ENCODE measurements around the gene XYLT1. TPM values are rescaled to one million over a fixed set of nuclear protein-coding genes. Genes with fewer than 3 reads are reported as not detected.

The XYLT1 gene
- total RNA-seq, 3 donors from 2014 or later (not counting 1 experiment from before 2014, with no cell fraction given), result 40.9 to 55.5 (median 43.8) TPM

DNA sequence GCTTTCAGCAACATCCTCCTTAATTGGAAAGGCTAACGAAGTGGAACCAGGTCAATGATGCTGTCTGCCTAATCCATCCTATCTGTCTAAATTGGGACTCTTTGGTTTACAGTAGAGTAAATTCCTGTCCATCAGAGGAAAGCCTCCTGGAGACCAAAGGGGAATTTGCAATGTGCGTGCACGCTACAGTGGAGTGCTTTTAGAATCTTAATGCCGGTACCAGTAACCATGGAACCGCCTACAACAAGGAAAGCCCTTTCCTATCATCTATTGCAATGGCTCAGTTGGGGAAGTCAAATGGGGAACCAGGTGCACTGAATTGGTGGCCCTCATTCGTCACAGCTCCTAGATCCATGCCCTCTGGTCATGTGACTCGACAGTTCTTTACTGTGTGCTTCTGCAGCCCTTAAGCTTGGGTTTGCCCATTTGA lies 110.1 kb downstream of the XYLT1 start:
- no peaks in the 10 kb centered on the region for H3K27me3 ChIP-seq (ENCODE audit: control insufficient read depth, insufficient read depth, low read length)
- intact Hi-C loops (cut with micrococcal nuclease), result no loop called here
- TF ChIP-seq, protein P1, sequence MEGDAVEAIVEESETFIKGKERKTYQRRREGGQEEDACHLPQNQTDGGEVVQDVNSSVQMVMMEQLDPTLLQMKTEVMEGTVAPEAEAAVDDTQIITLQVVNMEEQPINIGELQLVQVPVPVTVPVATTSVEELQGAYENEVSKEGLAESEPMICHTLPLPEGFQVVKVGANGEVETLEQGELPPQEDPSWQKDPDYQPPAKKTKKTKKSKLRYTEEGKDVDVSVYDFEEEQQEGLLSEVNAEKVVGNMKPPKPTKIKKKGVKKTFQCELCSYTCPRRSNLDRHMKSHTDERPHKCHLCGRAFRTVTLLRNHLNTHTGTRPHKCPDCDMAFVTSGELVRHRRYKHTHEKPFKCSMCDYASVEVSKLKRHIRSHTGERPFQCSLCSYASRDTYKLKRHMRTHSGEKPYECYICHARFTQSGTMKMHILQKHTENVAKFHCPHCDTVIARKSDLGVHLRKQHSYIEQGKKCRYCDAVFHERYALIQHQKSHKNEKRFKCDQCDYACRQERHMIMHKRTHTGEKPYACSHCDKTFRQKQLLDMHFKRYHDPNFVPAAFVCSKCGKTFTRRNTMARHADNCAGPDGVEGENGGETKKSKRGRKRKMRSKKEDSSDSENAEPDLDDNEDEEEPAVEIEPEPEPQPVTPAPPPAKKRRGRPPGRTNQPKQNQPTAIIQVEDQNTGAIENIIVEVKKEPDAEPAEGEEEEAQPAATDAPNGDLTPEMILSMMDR (IDR thresholded peaks at IDR 0.05), result no peak
- DNase-seq, result peak in 1 of 2 donors; percentile 25
- no peaks in the 10 kb centered on the region for H3K9me3 ChIP-seq (ENCODE audit: control insufficient read depth, insufficient read depth, low read length)
- Mint-ChIP-seq H3K4me1 (peaks cover 76 to 77% of the 10 kb centered on the region in 2 donors), H3K4me3 (no peak overlapping the region), H3K36me3 (no peaks in the 10 kb centered on the region), H3K27ac (peak overlapping the region; percentile 35 to 72), H3K9me3 (no peaks in the 10 kb centered on the region), H3K27me3 (ENCODE audit: low read depth in 2 of 2) (no peaks in the 10 kb centered on the region)
- H3K4me3 ChIP-seq (ENCODE audit: low read length), result no peak overlapping the region
- H3K4me1 ChIP-seq (ENCODE audit: control insufficient read depth, insufficient read depth, low read length), result peaks cover 79% of the 10 kb centered on the region
- peak in 1 of 3 donors; percentile 52 for ATAC-seq
- no peaks in the 10 kb centered on the region for H3K36me3 ChIP-seq (ENCODE audit: control insufficient read depth, insufficient read depth, low read length)
- WGBS (ENCODE audit: insufficient coverage), result 79% methylated on average over 7 of the region's 7 CpGs
- H3K27ac ChIP-seq (ENCODE audit: low read length), result peak overlapping the region; percentile 1

- Mint-ChIP-seq H3K27me3 (ENCODE audit: low read depth in 2 of 2) (no peaks in the 10 kb centered on the region), H3K4me1 (peaks cover 68% of the 10 kb centered on the region in 2 donors), H3K36me3 (no peaks in the 10 kb centered on the region), H3K9me3 (no peaks in the 10 kb centered on the region), H3K27ac (peak overlapping the region; percentile 35 to 72), H3K4me3 (peak overlapping the region; percentile 40)
- Histone ChIP-seq H3K4me1 (ENCODE audit: control insufficient read depth, insufficient read depth, low read length) (peaks cover 71% of the 10 kb centered on the region), H3K4me3 (ENCODE audit: low read length) (no peak overlapping the region), H3K27ac (ENCODE audit: low read length) (peak overlapping the region; percentile 1), H3K27me3 (ENCODE audit: control insufficient read depth, insufficient read depth, low read length) (no peaks in the 10 kb centered on the region), H3K36me3 (ENCODE audit: control insufficient read depth, insufficient read depth, low read length) (peaks cover 2% of the 10 kb centered on the region), H3K9me3 (ENCODE audit: control insufficient read depth, insufficient read depth, low read length) (no peaks in the 10 kb centered on the region)
- intact Hi-C loops (cut with micrococcal nuclease), result no loop called here
- 16% methylated on average over 5 of the region's 5 CpGs for WGBS (ENCODE audit: insufficient coverage)
- peak in 1 of 2 donors; percentile 68 for DNase-seq
- ATAC-seq, result peak; percentile 57 to 73 (median 69)
- TF ChIP-seq, protein P1 (IDR thresholded peaks at IDR 0.05), result no peak
Measured at GRCh38 chr16:17359788-17360390, 110.9 kb downstream of the XYLT1 start.

- peaks cover 62% of the 10 kb centered on the region in 2 donors for H3K4me1 Mint-ChIP-seq
Measured at GRCh38 chr16:17358846-17359245, 111.9 kb downstream of the XYLT1 start.

More at GRCh38 chr16:17358846-17359245, 111.9 kb downstream of the XYLT1 start:
- intact Hi-C loops (cut with micrococcal nuclease), result no loop called here
- Histone ChIP-seq H3K9me3 (ENCODE audit: control insufficient read depth, insufficient read depth, low read length) (no peaks in the 10 kb centered on the region), H3K27ac (ENCODE audit: low read length) (no peak overlapping the region), H3K36me3 (ENCODE audit: control insufficient read depth, insufficient read depth, low read length) (peaks cover 5% of the 10 kb centered on the region), H3K27me3 (ENCODE audit: control insufficient read depth, insufficient read depth, low read length) (no peaks in the 10 kb centered on the region), H3K4me1 (ENCODE audit: control insufficient read depth, insufficient read depth, low read length) (peaks cover 62% of the 10 kb centered on the region), H3K4me3 (ENCODE audit: low read length) (no peak overlapping the region)
- H3K27me3 Mint-ChIP-seq (ENCODE audit: low read depth in 2 of 2), result no peaks in the 10 kb centered on the region
- no peaks in the 10 kb centered on the region for H3K36me3 Mint-ChIP-seq
- no peak for DNase-seq
- TF ChIP-seq, protein P1 (IDR thresholded peaks at IDR 0.05), result no peak
- no peaks in the 10 kb centered on the region for H3K9me3 Mint-ChIP-seq
- no peak for ATAC-seq
- WGBS (ENCODE audit: insufficient coverage), result 67% methylated on average over 3 of the region's 3 CpGs
- peak overlapping the region; percentile 35 to 72 for H3K27ac Mint-ChIP-seq
- H3K4me3 Mint-ChIP-seq, result peak overlapping the region; percentile 52

All from natural killer cell (primary cell).